GM10266 (cell line): ENCODE data around the gene FMNL1.
A peak's percentile ranks its signal among the peaks of the same experiment; 100 is the strongest.

ENCODE experiments used
- DNase-seq: peaks from one replicate; pipeline ENCODE4 v3.0.0; 2012; ENCODE audit errors: extremely low spot score
- TF ChIP-seq, protein P1 (sequence below): IDR thresholded peaks from 2 replicates; pipeline ENCODE4 v1.5.1; 2012; ENCODE audit warnings: mild to moderate bottlenecking, low read depth; ENCODE audit not compliant: control insufficient read depth, insufficient read depth; ENCODE audit errors: missing control alignments

Gene FMNL1

DNA sequence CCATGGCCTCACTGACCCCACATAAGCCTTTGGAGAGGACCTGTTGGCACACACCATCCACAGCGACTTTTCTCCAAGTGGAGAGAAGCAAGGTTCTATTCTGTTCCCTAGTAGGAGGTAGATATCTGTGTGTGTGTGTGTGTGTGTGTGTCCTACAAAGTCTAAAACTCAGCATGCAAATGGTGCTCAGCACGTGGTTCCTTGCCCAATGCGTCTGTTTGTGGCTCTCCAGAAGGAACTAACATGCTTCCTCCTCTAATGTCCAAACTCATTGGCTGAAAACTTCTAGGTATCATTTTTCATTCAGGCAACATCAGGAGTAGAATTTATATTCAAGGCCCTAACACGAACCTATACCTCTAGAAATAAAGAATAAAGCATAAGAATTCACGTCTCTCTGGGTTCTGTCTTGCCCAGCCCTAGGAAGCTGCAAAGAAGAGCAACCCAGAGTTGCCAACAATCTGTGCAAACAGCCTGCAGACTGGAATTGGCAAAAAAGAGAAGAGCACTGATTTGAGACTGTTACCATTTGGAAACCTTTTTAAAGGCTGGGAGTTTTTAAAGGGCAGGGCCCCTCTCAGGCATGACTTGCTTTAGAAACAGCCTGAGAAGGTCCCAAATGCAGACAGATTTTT is 69.6 kb downstream of the FMNL1 start:
- no peak for DNase-seq
- TF ChIP-seq, protein P1, sequence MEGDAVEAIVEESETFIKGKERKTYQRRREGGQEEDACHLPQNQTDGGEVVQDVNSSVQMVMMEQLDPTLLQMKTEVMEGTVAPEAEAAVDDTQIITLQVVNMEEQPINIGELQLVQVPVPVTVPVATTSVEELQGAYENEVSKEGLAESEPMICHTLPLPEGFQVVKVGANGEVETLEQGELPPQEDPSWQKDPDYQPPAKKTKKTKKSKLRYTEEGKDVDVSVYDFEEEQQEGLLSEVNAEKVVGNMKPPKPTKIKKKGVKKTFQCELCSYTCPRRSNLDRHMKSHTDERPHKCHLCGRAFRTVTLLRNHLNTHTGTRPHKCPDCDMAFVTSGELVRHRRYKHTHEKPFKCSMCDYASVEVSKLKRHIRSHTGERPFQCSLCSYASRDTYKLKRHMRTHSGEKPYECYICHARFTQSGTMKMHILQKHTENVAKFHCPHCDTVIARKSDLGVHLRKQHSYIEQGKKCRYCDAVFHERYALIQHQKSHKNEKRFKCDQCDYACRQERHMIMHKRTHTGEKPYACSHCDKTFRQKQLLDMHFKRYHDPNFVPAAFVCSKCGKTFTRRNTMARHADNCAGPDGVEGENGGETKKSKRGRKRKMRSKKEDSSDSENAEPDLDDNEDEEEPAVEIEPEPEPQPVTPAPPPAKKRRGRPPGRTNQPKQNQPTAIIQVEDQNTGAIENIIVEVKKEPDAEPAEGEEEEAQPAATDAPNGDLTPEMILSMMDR: no peak

DNA sequence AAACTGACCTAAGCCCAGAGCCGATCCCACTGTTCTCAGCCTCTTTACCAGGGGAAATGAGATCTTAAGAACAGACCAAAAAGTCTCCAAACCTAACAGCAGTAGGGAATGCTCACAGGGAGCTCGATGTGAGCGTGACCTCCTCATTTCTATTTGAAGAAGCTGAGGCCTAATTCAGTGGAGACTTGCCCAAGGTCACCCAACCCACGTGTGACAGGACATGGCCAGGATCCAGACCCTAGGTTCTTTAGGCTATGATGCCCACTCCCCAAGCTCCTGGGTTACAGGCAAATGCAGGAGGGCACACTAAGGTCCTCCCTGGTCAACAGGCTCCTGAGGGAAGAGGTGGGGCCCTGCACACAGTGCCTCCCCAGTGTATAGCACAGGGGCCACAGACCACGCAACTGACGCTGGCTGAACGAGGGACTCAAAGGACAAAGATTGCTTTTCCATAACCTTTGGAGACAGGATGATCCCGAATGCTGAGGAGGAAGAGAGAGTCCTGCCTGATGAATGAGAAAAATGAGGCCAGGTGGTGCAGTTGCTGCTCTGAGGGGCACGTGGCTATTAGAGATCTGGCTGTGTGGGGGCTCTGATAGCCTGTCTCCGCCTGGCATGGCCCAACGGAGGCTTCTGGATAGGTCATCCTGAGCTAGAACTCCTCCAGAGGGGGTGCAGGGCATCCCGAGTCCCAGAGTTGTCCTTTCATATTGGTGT is 71.2 kb downstream of the FMNL1 start:
- no peak for DNase-seq
- TF ChIP-seq, protein P1: no peak

DNA sequence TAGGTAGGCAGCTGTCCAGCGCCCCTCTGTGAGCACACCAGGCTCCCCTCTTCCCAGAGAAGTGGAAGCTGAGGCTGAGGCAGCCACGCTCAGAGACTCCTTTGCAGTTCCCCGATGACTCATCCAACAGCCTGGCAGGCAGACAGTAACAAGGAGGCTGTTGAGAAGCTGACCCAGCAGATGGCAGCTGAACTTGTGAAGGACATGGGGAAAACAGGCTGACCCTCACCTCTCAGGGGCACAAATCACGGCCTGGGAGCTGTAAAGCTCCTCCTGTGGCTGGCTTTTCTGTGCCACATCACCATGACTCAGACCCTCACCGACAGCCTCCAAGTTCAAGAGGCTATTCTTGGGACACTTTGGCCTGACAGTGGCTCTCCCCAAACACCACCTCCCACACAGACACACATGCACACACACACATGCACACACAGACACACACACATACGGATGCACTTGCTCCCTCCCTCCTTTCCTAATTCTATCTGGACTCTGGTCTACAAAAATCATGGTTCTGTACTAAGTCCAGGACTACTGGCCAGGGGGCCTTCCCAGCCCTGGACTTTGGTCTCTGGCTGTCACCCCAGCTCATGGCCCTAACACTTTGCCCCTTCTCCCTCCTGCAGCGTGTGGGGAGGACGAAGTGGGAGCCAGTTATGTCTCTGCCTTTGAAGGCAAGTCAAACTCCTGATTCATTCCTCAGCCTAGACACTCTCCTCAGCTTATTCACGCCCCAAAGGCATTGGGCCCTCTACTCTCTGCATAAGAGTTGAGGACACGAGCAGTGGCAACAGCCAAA is 71.9 kb downstream of the FMNL1 start:
- TF ChIP-seq, protein P1: no peak
- no peak for DNase-seq

DNA sequence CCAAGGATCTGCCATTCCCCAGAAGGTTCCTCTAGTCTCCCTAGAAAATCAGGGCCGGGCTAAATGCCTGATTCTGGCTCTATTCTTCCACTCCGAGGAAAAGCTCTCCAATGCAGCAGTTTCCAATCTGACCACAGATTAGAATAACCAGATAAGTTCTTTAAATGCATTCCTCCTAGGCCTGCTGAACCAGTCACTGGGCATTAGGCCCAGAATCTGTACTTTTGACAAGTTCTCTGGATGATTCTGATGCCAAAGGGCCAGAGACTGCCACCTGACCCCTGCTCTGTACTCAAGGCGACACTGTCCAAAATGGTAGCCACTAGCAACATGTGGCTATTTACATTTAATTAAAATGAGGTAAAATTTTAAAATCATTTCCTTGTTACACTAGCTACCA is 72.8 kb downstream of the FMNL1 start:
- DNase-seq: no peak
- TF ChIP-seq, protein P1: no peak

DNA sequence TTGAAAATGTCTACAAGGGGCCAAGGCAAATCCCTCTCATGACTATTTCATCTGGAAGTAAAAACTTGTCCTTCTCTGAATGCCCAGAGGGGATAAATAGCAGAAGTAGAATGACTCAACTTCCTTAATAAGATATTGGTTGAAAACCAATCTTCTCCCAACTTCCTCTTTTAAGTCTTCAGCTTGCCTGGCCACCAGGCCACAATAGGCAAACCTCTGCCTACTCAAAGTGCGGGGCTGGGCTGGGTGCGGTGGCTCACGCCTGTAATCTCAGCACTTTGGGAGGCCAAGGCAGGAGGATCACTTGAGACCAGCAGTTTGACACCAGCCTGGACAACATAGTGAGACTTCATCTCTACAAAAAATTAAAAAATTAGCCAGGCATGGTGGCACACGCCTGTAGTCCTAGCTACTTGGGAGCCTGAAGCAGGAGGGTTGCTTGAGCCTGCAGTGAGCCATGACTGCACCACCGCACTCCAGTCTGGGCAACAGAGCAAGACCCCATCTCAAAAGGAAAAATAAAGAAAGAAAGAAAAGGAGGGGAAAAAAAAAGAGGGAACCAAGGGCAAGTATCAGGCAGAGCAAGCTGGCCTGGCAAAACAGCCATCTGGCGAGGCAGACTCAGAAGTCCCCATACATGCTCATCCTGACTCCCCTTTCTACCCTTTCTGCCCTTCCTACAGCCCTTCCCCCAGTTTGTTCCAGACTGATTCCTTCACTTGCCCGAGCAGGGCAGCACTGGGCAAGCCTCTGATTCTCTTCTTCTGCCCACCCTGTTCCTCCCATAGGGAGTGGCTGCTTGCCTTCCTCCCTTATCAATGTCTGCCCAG is 74.5 kb downstream of the FMNL1 start:
- TF ChIP-seq, protein P1: no peak
- peak; percentile 37 for DNase-seq

DNA sequence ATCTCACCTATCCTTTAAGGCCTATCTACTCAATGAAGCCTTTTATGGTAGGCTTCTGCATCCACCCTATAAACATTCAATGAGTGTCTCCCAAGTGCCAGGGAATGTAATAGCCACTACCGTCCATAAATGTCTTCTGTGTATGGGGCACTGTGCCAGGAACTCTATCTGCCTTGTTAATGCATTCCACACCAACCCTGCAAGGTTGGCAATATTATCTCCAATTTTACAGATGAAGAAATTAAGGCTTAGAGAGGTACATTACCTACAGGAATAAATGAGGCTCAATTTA is 75.1 kb downstream of the FMNL1 start:
- TF ChIP-seq, protein P1: no peak
- DNase-seq: no peak
